NCI-H1092 (cell line): ENCODE measurements around the gene ORAI2.

Experiments
- DNase-seq: peaks from one replicate; lab custom pipeline; 2025; lab: John Stamatoyannopoulos, UW

The ORAI2 gene

DNA sequence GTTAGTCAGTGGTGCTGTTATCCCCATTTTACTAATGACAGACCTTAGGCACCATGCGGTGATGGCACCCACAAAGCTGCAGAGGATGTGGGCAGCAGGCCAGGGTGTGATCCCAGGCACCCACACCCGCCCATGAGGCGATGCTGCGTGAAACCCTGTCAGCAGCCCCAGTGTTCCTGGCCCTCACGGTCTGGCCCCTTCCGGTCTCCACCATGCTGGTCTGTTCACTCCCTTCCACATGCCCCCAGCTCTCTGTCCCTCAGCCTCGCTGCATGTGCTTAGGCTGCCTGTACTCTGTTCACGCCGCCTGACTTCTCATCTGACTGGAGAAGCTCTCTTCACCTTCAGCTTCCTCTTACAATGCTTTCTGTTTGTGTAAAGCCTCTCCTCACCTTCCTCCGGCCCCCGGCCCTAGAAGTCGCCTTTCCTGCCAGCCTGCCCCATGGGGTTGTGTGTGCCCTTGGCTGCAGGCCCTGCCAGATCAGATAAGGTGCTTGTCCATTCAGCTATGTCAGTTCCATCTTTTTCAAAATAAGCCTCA, 17.6 kb upstream of the ORAI2 start:
- no peak for DNase-seq

DNA sequence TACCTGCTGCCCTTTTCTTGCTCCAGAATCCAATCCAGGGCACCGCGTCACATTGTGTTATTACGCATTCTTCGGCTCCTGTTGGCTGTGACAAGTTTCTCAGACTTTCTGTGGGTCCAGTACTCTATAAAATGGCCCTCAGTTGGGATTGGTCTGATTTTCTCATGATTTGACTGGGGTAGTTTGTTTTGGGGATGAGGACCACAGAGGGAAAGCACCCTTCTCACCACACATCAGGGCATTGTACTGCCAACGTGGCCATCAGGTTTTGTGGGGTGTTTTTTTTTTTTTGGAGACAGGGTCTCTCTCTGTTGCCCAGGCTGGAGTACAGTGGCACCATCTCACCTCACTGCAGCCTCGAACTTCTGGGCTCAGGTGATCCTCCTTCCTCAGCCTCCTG, 17.0 kb upstream of the ORAI2 start:
- no peak for DNase-seq

DNA sequence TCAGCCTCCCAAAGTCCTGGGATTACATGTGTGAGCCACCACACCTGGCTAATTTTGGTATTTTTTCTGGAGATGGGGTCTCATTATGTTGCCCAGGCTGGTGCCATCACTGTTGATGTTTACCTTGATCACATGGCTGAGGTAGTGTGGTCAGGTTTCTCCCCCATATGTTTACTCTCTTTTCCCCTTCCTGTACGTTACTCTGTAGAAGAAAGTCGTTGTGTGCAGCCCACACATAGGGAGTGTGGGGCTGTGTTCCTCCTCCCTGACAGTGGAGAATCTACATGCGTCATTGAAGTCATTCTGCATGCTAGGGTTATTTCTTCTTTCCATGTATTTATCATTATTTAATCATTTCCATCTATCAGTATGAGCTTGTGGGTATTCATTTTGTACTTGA, 16.3 kb upstream of the ORAI2 start:
- DNase-seq, result no peak

DNA sequence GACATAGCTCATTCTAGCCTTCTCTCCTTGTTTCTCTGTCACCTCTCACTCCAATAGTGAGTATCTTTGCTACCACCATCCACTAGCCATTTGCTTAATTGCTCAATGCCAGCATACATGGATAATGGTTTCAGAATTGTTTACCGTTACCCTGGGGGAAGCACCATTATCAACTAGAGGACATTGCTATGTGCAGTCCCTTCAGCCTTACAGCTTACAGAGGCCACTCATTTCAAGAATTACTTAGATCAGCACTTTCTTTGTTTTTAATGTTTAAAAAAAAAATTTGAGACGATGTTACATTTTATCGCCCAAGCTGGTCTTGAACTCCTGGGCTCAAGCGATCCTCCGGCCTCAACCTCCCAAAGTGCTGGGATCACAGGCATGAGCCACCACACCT, 14.8 kb upstream of the ORAI2 start:
- no peak for DNase-seq

DNA sequence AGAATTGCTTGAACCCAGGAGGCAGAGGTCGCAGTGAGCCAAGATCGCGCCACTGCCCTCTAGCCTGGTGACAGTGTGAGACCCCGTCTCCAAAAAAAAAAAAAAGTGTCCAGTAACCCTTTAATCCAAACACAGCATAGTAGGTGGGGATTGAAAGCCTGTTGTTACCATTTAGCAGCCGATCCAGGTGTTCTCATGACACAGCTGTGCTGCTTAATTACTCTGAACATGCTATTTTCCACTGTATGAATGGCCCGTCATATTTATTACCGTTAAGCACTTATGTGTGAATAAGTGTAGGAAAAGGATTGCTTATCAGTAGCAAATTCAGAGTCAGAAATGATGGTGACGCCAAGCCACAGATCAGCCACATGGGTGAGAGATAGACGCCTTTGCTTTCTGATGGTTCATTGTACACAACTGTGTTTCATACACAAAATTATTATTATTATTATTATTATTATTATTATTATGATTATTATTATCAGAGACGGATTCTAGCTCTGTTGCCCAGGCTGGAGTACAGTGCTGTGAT, 11.6 kb upstream of the ORAI2 start:
- no peak for DNase-seq

DNA sequence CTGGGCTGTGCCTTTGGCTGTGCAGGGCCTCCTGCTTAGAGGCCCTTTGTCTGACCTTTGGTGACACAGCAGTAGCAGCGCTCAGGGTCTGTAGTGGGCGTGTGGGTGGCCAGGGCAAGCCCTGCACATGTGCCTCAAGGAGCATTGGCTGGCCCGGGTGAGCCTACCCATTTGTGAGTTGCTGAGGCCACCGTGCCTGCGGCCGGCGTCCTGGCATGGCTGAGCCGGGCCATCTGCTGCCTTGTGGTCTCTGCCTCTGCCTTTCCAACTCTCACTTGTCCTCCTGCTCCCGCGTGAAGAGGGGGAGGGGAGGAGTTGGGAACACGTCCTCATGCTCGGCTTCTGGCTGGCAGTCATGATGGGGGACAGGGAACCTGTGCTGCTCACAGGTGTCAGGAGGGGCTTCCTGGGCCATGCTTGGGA, 9.2 kb upstream of the ORAI2 start:
- no peak for DNase-seq

DNA sequence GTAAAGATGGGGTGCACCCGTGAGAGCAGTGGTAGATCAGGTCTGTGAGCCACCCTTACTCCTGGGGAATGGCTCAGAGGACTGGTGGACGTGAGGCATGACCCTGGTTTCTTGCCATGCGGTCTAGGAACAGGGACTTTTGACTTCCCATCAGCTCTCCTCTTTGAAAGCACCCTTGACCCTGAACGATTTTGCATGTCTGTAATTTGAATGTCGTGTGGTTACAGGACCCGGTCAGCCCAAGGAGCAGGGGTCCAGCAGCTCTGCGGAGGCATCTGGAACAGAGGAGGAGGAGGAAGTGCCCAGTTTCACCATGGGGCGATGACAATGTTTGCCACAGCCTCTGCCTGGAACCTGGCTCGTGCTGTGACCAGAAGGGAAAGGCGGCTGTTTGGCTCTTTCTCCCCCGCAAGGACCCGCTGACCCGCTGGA, 8.6 kb upstream of the ORAI2 start:
- no peak for DNase-seq

DNA sequence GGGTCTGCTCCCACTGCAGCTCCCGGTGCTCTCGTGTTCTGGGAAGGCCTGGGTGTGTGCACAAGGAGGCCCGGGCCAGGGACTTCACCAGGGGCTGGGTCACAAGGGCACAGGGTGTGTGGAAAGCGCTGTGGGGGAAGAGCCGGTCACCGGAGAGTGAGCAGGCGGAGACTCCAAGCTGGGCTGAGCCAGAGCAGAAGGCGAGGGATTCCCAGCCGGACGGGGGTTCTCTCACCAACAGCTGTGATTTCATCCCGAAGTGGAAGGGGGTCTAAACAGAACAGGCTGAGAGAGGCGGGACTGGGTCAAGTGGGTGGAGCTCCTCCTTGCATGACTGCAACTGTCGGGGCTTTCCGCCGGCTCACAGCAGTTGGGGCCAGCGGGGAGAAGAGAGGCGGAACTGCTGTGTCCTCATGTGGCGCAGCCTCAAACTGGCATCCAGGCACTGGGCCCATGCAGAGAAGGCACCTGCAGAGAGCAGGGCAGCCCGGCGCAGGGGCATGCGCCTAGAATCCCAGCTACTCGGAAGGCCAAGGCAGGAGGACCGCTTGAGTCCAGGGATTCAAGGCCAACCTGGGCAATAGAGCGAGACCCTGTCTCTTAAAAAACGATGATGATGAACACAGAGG, 7.6 kb upstream of the ORAI2 start:
- no peak for DNase-seq

DNA sequence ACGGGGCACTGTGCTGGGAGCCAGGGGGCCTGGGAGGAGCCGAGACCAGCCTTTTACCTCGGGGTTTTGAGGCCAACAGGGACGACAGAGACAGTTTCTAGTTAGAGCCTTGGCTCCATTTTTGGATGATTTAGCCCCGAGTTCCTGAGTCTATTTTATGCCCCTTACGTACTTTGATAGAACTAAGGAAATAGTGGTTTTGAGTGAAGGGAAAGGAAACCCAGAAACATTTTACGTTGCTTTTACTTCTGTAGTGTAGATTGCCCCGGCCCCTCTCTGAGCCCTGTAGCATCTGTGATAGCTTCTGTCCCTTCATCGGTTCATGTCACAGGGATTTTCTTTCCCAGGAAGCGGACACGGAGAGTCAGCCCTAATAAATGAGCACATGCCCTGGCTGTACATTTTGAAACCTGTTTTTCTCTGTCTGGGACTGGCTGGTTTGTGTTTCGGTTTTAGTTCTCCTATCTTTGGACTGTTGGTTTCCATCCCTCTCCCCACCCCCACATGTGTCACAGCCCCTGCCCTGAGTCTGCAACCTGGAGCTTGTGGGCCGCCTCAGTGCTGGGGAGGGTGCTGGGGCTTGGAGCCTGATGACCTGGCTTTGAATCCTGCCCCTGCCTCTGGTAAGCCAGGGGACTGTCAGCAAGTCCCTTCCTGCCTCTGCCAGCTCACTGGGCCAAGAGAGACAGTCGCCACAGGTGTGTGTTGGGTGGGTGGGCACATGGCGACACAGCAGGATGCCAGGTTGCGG, 6.9 kb upstream of the ORAI2 start:
- DNase-seq, result no peak

DNA sequence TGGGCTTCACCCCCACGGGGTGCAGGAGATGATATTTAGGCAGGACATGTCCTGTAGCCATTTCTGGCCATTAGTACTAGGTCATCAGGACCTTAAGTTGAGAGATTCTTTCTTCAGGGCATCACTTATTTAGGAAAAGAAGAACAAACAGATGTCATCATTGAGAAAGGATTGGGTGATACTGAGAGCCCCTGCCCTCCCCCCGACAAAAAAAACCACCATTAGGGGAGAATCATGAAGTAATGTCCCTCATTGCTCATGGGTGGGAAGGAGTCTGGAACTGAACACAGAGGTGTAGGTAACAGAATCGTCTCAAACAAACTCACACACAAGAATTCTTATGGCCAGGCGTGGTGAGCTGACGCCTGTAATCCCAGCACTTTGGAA, 6.4 kb upstream of the ORAI2 start:
- DNase-seq, result no peak

DNA sequence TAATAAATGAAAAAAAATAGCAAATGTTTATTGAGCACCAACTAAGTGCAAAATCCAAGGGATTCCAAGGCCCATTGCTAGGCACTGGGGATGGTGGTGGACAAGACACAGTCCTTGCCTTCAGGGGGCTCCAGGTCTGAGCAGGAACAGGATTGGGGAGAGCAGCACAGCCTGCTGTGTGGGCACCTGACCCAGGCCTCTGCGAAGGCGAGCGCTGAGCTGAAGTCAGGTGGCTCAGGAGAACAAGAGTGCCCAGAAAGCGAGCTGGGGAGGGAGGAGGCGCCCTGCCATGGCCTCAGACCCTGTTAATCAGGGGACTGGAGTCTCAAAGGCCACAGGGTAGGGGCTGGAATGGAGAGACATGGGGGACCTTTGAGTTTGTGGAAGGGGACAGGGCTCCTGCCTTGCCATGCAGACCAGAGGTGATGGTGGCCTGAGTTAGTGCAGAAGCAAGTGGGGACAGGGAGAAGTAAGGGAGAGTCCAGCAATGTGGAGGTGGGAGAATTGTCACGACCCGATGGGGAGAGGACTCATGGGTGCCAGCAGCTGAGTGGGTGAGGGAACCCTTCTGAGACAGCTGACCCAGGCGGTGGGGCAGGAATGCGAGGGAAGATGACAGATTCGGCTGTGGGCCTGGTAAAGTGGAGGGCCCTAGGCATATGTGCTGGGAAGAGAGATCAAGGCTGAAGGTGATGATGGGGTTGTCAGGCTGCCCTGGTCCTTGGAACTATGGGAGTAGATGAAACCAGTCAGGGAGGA, 4.1 kb upstream of the ORAI2 start:
- DNase-seq, result no peak

DNA sequence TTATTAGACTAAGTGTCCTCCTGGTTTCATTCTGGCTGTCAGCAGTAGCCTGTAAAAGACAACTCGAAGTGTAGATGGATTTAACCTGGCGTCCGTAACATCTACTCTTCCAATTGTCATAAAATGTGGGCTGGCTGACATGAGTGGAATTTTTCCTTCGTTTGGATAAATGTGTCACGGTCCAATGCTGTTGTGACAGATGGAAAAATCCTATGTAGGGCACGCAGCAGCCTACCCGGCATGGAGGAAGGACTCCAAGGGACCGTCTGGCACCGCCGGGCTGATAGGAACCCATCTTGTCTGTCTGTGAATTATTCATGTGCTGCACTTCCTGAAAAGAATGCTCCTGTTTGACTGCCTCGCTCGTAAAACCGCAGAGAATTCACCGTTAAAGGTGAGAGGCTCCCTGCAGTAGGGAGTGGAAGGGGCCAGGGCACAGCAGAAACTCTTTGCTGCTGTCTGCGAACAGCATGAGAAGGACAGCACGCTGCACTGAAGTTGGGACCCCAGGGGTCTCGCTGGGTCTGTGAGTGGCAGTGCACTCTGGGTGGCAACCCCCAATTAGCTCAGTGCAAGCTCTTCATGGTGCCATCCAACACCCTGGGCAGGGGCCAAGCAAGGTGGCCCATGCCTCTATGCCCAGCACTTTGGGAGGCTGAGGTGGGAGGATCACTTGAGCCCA, 1.6 kb upstream of the ORAI2 start:
- DNase-seq, result no peak

DNA sequence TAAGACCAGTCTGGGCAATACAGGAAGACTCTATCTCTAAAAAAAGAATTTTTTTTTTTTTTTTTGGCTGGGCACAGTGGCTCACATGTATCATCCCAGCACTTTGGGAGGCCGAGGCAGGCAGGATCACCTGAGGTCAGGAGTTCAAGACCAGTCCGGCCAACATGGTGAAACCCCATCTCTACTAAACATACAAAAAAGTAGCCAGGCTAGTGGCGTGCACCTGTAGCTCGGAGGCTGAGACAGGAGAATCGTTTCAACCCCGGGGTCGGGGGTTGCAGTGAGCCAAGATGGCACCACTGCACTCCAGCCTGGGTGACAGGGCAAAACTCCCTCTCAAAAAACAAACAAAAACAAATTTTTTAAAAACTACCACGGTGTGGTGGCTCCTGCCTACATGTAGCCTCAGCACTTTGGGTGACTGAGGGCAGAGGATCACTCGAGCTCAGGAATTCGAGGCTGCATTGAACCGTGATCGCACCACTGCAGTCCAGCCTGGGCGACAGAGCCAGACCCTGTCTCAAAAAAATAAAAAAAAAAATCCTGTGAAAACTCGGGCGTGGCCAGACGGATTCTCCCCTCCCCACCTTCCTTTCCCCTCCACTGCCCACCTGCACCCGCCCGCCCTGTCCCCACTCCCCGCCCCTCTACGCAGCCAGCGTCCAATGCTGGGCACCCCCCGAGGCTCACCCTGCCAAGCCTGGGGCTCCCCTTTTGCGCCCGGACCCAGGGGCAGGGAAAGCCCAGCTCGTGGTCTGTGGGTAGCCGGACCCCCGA, 745 bp upstream of the ORAI2 start:
- no peak for DNase-seq

DNA sequence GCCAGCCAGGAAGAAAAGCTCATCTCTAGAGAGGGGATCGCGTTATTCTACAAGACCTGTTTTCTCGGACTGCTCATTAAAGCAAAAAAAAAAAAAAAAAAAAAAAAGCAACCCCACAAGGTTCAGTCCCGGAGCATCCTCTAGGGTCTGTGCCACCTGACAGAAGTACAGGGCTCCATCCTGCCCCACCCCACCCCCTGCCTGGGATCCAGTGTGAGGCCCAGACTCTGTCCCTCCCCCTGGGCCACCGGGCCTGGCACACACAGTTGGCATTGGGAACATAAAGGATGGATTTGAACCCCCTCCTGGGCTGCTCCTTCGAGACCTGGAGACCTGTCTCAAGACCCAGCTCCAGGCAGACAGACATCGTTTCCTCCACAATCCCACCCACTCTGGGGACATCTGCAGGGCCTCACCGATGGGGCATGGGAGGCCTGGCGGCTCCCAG, 688 bp downstream of the ORAI2 start:
- no peak for DNase-seq

DNA sequence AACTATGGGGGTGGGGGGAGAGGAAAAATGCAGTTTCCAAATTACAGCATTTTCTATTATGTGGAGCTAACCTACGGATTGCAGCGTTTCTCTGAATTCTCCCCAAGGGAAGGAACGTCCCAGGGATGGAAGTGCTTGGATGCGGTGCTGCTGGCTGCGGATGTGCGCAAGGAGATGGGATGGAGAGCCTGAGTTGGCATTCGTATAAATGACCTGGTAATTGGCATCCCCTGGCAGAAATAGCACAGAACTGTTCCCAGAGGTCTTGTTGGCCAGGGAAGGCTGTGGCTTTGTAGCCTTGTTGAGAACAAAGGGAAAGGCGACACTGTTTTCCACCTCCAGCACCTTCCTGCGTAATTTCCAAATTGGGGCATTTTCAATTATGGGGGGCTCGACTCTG, 2.7 kb downstream of the ORAI2 start:
- DNase-seq, result no peak

DNA sequence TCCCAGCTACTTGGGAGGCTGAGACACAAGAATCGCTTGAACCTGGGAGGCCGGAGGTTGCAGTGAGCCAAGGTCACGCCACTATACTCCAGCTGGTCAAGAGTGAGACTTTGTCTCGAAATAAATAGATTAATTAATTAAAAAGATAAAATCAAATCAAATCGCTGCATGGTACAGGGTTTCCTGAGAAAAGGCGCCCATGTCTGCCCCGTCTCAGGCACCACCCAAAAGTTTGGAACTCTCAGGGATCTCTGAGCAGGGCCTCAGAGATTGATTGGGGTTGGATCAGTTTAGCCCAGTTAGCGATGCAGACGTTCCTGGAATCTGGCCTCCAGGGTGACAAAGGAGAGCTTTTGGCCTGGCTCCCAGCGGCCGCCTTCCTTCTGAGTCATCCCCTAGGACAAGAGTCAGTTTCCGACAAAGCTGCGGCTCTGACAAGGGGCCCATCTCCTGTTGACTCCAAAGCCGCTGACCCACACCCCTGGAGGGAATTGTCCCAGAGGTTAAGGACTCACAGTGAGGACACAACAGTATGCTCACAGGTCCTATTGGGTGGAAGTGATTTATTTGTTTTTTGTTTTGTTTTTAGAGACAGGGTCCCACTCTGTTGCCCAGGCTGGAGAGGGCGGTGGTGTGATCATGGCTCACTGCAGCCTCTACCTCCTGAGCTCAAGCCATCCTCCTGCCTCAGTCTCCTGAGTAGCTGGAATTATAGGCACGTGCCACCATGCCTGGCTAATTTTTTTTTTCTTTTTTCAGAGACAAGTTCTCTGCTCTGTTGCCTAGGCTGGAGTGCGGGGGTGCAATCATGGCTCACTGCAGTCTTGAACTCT, 6.8 kb downstream of the ORAI2 start:
- no peak for DNase-seq

DNA sequence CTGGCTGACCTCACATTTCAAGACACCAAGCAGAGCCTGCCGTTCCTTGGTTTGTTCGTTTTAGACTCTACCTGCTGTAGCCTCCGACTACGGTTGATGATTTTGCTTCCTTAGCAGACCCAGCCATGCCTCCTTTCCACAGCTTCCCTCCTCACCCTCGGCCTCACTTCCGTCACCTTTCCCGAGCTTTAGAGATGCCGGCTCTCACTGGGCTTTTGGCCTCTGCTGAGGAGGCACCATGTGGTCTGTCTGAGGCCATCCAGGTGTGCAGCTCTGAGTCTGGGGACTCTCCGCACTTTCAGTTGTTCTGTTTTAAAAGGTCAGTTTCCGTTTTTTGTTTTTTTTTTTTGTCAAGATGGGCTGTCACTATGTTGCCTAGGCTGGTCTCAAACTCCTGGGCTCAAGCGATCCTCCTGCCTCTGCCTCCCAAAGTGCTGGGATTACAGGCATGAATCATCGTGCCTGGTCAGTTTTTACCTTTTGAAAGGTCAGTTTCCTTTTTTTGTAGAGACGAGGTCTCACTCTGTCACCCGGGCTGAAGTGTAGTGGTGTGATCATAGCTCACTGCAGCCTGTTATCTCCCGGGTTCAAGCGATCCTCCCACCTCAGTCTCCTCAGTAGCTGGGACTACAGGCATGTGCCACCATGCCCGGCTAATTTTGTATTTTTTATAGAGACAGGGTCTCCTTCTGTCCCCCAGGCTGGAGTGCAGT, 11.7 kb downstream of the ORAI2 start:
- no peak for DNase-seq

DNA sequence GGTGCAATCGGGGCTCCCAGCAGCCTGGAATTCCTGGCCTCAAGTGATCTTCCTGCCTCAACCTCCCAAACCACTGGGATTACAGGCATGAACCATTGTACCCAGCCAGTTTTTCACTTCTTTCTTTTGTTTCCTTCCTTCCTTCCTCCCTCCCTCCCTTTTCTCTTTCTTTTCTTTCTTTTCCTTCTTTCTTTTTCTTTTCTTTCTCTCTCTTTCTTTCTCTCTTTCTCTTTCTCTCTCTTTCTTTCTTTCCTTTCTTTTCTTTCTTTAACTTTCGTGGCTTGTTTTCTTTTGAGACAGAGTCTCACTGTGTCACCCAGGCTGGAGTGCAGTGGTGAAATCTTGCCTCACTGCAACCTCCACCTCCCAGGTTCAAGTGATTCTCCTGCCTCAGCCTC, 12.3 kb downstream of the ORAI2 start:
- no peak for DNase-seq

DNA sequence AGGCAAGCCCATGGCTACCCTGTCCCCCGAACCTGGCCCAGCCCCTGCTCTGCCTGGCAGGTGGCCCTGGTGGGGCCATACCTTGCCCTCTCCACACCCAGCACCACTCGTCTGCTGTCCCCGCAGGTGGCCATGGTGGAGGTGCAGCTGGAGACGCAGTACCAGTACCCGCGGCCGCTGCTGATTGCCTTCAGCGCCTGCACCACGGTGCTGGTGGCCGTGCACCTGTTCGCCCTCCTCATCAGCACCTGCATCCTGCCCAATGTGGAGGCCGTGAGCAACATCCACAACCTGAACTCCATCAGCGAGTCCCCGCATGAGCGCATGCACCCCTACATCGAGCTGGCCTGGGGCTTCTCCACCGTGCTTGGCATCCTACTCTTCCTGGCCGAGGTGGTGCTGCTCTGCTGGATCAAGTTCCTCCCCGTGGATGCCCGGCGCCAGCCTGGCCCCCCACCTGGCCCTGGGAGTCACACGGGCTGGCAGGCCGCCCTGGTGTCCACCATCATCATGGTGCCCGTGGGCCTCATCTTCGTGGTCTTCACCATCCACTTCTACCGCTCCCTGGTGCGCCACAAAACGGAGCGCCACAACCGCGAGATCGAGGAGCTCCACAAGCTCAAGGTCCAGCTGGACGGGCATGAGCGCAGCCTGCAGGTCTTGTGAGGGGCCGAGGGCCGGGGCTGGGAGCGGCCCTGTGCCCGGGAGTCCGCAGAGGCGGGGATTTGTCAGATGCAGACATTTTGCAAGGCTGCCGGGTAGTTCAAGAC, 13.2 kb downstream of the ORAI2 start:
- no peak for DNase-seq
